HG03342 (cell line): ENCODE measurements around the gene TRAF2.
A peak's percentile ranks its signal among the peaks of the same experiment; 100 is the strongest.

Experiments used
- ATAC-seq: cut with Tn5 transposase; IDR thresholded peaks from one replicate; pipeline ENCODE4 v1.9.1; 2021; ENCODE audit warnings: mild to moderate bottlenecking, moderate library complexity; ENCODE audit not compliant: unreplicated experiment

The TRAF2 gene

GRCh38 chr9:136946228-136947027 is 60.1 kb downstream of the TRAF2 start:
- no peak for ATAC-seq

GRCh38 chr9:136947028-136947891 is 60.9 kb downstream of the TRAF2 start:
- ATAC-seq, result no peak

GRCh38 chr9:136947955-136948510 is 61.7 kb downstream of the TRAF2 start:
- ATAC-seq, result no peak

- ATAC-seq, result no peak
These were observed 63.0 kb downstream of the TRAF2 start for GRCh38 chr9:136949239-136949816.

- ATAC-seq, result peak; percentile 83
These were observed 63.7 kb downstream of the TRAF2 start for GRCh38 chr9:136949817-136950655.

- ATAC-seq, result no peak
These were observed 64.5 kb downstream of the TRAF2 start for GRCh38 chr9:136950656-136951276.

GRCh38 chr9:136951541-136952320 is 65.4 kb downstream of the TRAF2 start, which contains the start of gene LCN12:
TSS of gene LCN12 (plus strand) at chr9:136952273. CDS start at chr9:136952328, 55 bp downstream.
- no peak for ATAC-seq

GRCh38 chr9:136952321-136952850 is 66.1 kb downstream of the TRAF2 start:
- no peak for ATAC-seq

- ATAC-seq, result no peak
These were observed 66.8 kb downstream of the TRAF2 start for GRCh38 chr9:136952876-136953770.

GRCh38 chr9:136953771-136954269 is 67.5 kb downstream of the TRAF2 start:
- ATAC-seq, result no peak

GRCh38 chr9:136954270-136955083 is 68.2 kb downstream of the TRAF2 start:
- no peak for ATAC-seq

GRCh38 chr9:136955202-136955942 is 69.1 kb downstream of the TRAF2 start:
- no peak for ATAC-seq

GRCh38 chr9:136955943-136956335 is 69.6 kb downstream of the TRAF2 start:
- no peak for ATAC-seq

- no peak for ATAC-seq
These were observed 70.3 kb downstream of the TRAF2 start for GRCh38 chr9:136956604-136957003.

- no peak for ATAC-seq
These were observed 71.1 kb downstream of the TRAF2 start for GRCh38 chr9:136957461-136957860.

GRCh38 chr9:136957901-136958300 is 71.6 kb downstream of the TRAF2 start:
- no peak for ATAC-seq
